HepG2 (cell line): ENCODE data around the gene MORC3. TPM values are rescaled to one million over a fixed set of nuclear protein-coding genes. Genes with fewer than 3 reads are reported as not detected.

Experiments
- ATAC-seq: fragments of 200-7000 bp; cut with Tn5 transposase; 3 replicates; pipeline ENCODE4 v1.9.1; 2020; ENCODE audit warnings: mild to moderate bottlenecking, moderate library complexity
- BruUV-seq: library from RNA; stranded (reverse); fragments of 400-500 nt; replicated peaks from 2 replicates; lab custom pipeline; 2021; lab: Mats Ljungman, UMichigan
- CTCF ChIA-PET: fragments of 300-600 bp; formaldehyde crosslinking; extraction: SDS; loops from one replicate; lab custom pipeline; 2021; ENCODE audit warnings: low total read pairs, inconsistent platforms, low intra/inter-chr PET ratio; lab: Yijun Ruan, JAX
- POLR2A ChIA-PET: fragments of 350-600 bp; sonication (Branson Sonifier 250); formaldehyde crosslinking; loops from one replicate; lab custom pipeline; 2020; ENCODE audit warnings: antibody characterized with exemption, inconsistent platforms; lab: Yijun Ruan, JAX
- DNase-seq: peaks from one replicate; pipeline ENCODE4 v3.0.0-alpha.2; 2015; ENCODE audit warnings: low spot score
- FAIRE-seq: peaks from 3 replicates; lab custom pipeline; 2011; peaks lifted over from hg19 to GRCh38; lab: Jason Lieb, UNC
- H2AFZ ChIP-seq: one replicate; pipeline ENCODE4 v1.6.1; 2011; ENCODE audit warnings: low read length, inconsistent platforms
- H3K27ac ChIP-seq: fragments of 300-600 bp; 3 replicates; pipeline ENCODE4 v1.8.0; 2011; ENCODE audit warnings: mixed run types, mild to moderate bottlenecking, mixed read lengths, low read length, inconsistent platforms; ENCODE audit not compliant: insufficient read depth; ENCODE audit errors: extremely low read length
- H3K27me3 ChIP-seq, 2 experiments: fragments of 200-600 bp in 1 of 2; 2 replicates in 1 of 2; 3 replicates in 1 of 2; pipeline versions ENCODE4 v1.6.0 to v1.8.0; 2011; ENCODE audit warnings: low read length in 2 of 2, mild to moderate bottlenecking in 2 of 2, moderate library complexity in 2 of 2, inconsistent platforms in 1 of 2; ENCODE audit not compliant: insufficient read depth in 2 of 2, control insufficient read depth in 1 of 2
- H3K36me3 ChIP-seq, 2 experiments: fragments of 200-600 bp in 1 of 2; replicated peaks in 1 of 2; 2 replicates in 1 of 2; 3 replicates in 1 of 2; pipeline versions ENCODE4 v1.5.1 to v1.8.0; 2011; ENCODE audit warnings: low read length in 2 of 2, inconsistent platforms in 1 of 2; ENCODE audit not compliant: insufficient read depth in 2 of 2, control insufficient read depth in 1 of 2
- H3K4me1 ChIP-seq: 2 replicates; pipeline ENCODE4 v1.5.1; 2012; ENCODE audit warnings: low read length, inconsistent platforms; ENCODE audit not compliant: insufficient read depth
- H3K4me2 ChIP-seq: 2 replicates; pipeline ENCODE4 v1.6.0; 2011; ENCODE audit warnings: low read depth, low read length, inconsistent platforms
- H3K4me3 ChIP-seq, 3 experiments: fragments of 200-600 bp in 1 of 3; sonication (generic), shearing (Covaris generic) in 1 of 3; replicated peaks in 1 of 3; 2 replicates each; pipeline ENCODE4 v1.5.1; 2011 to 2016; ENCODE audit warnings: low read length in 3 of 3, inconsistent platforms in 2 of 3, low read depth in 2 of 3, mild to moderate bottlenecking in 2 of 3, control low read depth in 1 of 3, mixed read lengths in 1 of 3; ENCODE audit not compliant: insufficient read depth in 1 of 3
- H3K79me2 ChIP-seq: one replicate; pipeline ENCODE4 v1.6.1; 2011; ENCODE audit warnings: low read length, inconsistent platforms; ENCODE audit not compliant: insufficient read depth
- H3K9ac ChIP-seq: 2 replicates; pipeline ENCODE4 v1.6.0; 2011; ENCODE audit warnings: mild to moderate bottlenecking, low read depth, low read length, inconsistent platforms; ENCODE audit not compliant: insufficient read depth
- H3K9me3 ChIP-seq: 2 replicates; pipeline ENCODE4 v1.5.1; 2012; ENCODE audit warnings: mild to moderate bottlenecking, low read length
- H4K20me1 ChIP-seq: 2 replicates; pipeline ENCODE4 v1.6.0; 2011; ENCODE audit warnings: inconsistent platforms, mild to moderate bottlenecking, low read length, moderate library complexity; ENCODE audit not compliant: insufficient read depth
- CREB1 ChIP-seq, 2 experiments: fragments of 450-650 bp in 1 of 2; IDR thresholded peaks; 2 replicates each; pipeline ENCODE4 v1.6.1; 2016 to 2017; ENCODE audit warnings: control low read depth in 1 of 2, mild to moderate bottlenecking in 1 of 2, missing compliant biosample characterization in 1 of 2, missing genetic modification characterization in 1 of 2
- ZNF552 ChIP-seq: sonication (generic); formaldehyde crosslinking; IDR thresholded peaks from 2 replicates; pipeline ENCODE4 v1.9.0; 2022; ENCODE audit warnings: missing genetic modification reagents, mild to moderate bottlenecking, borderline replicate concordance
- ZNF589 ChIP-seq: sonication (generic); formaldehyde crosslinking; conservative IDR thresholded peaks from 2 replicates; pipeline ENCODE4 v1.8.0; 2022; ENCODE audit warnings: mild to moderate bottlenecking, moderate library complexity, missing genetic modification reagents
- WGBS: methylation state at CpG from one replicate; pipeline ENCODE4 v1.1.6; 2017; ENCODE audit warnings: low lambda C conversion rate; 5-methylcytosine and 5-hydroxymethylcytosine counted together
- in situ Hi-C: cut with HindIII; loops from 2 replicates; pipeline ENCODE4 v1.10.0; 2017; ENCODE audit warnings: low pct_unique_long_range_greater_than_20kb; ENCODE audit not compliant: extremely low pct_ligation_motif_present
- intact Hi-C: fragments of 100-400 bp; cut with micrococcal nuclease; formaldehyde crosslinking; loops from one replicate; pipeline ENCODE4 v1.10.0; 2022; ENCODE audit not compliant: unreplicated experiment
- polyA plus RNA-seq, 8 experiments: library from polyadenylated mRNA; depleted of rRNA in 3 of 8; stranded (reverse) in 7 of 8; unstranded in 1 of 8; fragments of >200 nt; fragmentation: Illumina TruSeq in 4 of 8; extraction: Trizol in 4 of 8; gene quantifications; 2 replicates each; pipeline versions ENCODE4 v1.2.1 to v1.2.3, GENCODE V29; 2011 to 2016; ENCODE audit warnings: low read depth in 4 of 8, missing spikeins in 1 of 8, mixed read lengths in 1 of 8; ENCODE audit not compliant: insufficient read depth in 1 of 8
- total RNA-seq, 5 experiments: library from RNA; depleted of rRNA; stranded (reverse); fragments of >200 nt; fragmentation: Illumina TruSeq; extraction: Trizol; gene quantifications; 2 replicates each; pipeline ENCODE4 v1.2.3, GENCODE V29; 2016; ENCODE audit warnings: low read depth in 1 of 5
- TF ChIP-seq, protein P1 (sequence below): sonication (generic); formaldehyde crosslinking; IDR thresholded peaks from 2 replicates; pipeline ENCODE4 v1.4.0; 2020; ENCODE audit warnings: missing genetic modification reagents
- TF ChIP-seq, protein P2 (sequence below): sonication (generic); formaldehyde crosslinking; IDR thresholded peaks from 2 replicates; pipeline ENCODE4 v1.8.1; 2023; ENCODE audit warnings: mild to moderate bottlenecking, moderate library complexity, missing genetic modification reagents
- TF ChIP-seq, protein P3 (sequence below): sonication (generic); formaldehyde crosslinking; IDR thresholded peaks from 2 replicates; pipeline ENCODE4 v1.4.0; 2020; ENCODE audit warnings: low read depth, mild to moderate bottlenecking, missing genetic modification reagents

Gene MORC3
- total and polyA plus RNA-seq, 2 of the 13 experiments (the other 11 are each of a cell fraction or from before 2014, with no cell fraction given): 12.9 to 19.5 TPM

DNA sequence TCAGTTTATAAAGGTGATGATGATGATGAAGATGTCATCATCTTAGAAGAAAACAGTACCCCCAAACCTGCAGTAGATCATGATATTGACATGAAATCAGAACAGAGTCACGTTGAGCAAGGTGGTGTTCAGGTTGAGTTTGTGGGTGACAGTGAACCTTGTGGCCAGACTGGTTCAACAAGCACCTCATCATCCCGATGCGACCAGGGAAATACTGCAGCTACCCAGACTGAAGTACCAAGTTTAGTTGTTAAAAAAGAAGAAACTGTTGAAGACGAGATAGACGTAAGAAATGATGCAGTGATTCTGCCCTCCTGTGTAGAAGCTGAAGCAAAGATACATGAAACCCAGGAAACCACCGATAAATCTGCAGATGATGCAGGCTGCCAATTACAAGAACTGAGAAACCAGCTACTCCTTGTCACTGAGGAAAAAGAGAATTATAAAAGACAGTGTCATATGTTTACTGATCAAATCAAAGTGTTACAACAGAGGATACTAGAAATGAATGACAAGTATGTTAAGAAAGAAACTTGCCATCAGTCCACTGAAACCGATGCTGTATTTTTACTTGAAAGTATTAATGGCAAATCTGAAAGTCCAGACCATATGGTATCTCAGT lies 49.2 kb downstream of the MORC3 start:
- H3K4me2 ChIP-seq: no peak overlapping the region
- WGBS: 96% methylated on average over 7 of the region's 7 CpGs
- TF ChIP-seq, protein P1, sequence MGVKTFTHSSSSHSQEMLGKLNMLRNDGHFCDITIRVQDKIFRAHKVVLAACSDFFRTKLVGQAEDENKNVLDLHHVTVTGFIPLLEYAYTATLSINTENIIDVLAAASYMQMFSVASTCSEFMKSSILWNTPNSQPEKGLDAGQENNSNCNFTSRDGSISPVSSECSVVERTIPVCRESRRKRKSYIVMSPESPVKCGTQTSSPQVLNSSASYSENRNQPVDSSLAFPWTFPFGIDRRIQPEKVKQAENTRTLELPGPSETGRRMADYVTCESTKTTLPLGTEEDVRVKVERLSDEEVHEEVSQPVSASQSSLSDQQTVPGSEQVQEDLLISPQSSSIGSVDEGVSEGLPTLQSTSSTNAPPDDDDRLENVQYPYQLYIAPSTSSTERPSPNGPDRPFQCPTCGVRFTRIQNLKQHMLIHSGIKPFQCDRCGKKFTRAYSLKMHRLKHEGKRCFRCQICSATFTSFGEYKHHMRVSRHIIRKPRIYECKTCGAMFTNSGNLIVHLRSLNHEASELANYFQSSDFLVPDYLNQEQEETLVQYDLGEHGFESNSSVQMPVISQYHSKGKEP: no peak
- peak; percentile 12; the same call in 1 of the 2 replicates for TF ChIP-seq CREB1 (IDR thresholded peaks at IDR 0.05)
- TF ChIP-seq CREB1 (CRISPR knock-in tag; IDR thresholded peaks at IDR 0.05): no peak
- TF ChIP-seq, all 625 proteins: peak for 1
- TSS peak; percentile 48 for BruUV-seq
- Histone ChIP-seq H3K79me2 (no peaks in the 10 kb centered on the region), H3K9me3 (no peaks in the 10 kb centered on the region), H2AFZ (no peak overlapping the region), H3K4me3 (no peak overlapping the region), H3K4me1 (no peaks in the 10 kb centered on the region), H3K27me3 (no peaks in the 10 kb centered on the region), H4K20me1 (no peaks in the 10 kb centered on the region), H3K9ac (no peak overlapping the region), H3K27ac (no peak overlapping the region), H3K36me3 (peaks cover 20 to 80% of the 10 kb centered on the region in 2 experiments)
- FAIRE-seq (no peak), ATAC-seq (no peak), DNase-seq (no peak)
- intact Hi-C loops: no loop called here
- CTCF ChIA-PET: no interaction called here
- in situ Hi-C loops: no loop called here
- POLR2A ChIA-PET: interaction anchor here (1.7 kb wide), 1 partner anchor 49 kb away, joined by 4 read pairs; the partner anchor contains the start of gene MORC3

DNA sequence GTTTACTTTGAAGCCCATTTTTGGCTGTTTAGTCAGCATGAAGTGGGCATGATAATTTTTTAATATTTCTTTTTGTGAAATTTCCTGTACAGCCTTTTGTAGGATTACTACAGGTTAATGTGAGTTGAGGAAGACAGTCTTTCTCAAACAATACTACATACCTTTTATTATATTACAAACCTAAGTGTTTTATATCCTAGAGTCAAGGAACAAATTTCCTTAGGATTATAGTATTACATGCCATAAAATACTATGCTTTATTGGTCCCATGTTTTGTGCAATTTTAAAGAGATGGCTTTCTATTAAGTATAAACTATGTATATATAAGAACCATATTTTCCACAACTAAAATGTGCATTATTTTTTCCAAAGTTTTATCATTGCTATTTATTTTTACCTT lies 56.0 kb downstream of the MORC3 start:
- BruUV-seq: no TSS peak
- no peaks in the 10 kb centered on the region for H3K9me3 ChIP-seq
- H3K27ac ChIP-seq: no peak overlapping the region
- TF ChIP-seq ZNF589 (CRISPR knock-in tag) (no peak), ZNF552 (CRISPR knock-in tag) (no peak)
- TF ChIP-seq, protein P2, sequence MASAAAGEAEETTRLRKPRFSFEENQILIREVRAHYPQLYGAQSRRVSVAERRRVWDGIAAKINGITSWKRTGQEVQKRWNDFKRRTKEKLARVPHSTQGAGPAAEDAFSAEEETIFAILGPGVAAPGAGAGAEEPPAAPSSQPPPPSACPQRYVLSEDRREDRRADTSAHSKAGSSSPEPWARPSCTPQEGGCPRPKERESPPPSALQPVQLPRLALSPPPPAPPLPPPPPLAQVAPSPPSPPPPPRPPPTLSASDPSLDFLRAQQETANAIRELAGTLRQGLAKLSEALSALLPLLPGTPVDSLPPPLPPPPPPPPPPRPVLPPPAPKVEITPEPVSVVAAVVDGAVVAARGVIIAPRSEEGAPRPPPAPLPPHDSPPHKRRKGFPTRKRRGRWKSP (CRISPR knock-in tag): no peak
- TF ChIP-seq, protein P3, sequence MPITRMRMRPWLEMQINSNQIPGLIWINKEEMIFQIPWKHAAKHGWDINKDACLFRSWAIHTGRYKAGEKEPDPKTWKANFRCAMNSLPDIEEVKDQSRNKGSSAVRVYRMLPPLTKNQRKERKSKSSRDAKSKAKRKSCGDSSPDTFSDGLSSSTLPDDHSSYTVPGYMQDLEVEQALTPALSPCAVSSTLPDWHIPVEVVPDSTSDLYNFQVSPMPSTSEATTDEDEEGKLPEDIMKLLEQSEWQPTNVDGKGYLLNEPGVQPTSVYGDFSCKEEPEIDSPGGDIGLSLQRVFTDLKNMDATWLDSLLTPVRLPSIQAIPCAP (CRISPR knock-in tag): no peak
- DNase-seq (no peak), FAIRE-seq (no peak), ATAC-seq (no peak)
- no peak overlapping the region for H3K9ac ChIP-seq
- H3K4me3 ChIP-seq: no peak overlapping the region
- POLR2A ChIA-PET: no interaction called here
- peaks cover 7 to 55% of the 10 kb centered on the region in 2 experiments; a peak in 4 of 5 replicates for H3K36me3 ChIP-seq
- peaks cover 11% of the 10 kb centered on the region; the same call in 1 of the 2 replicates for H3K4me1 ChIP-seq
- CTCF ChIA-PET: no interaction called here
- H2AFZ ChIP-seq: no peak overlapping the region
- H4K20me1 ChIP-seq: no peaks in the 10 kb centered on the region
- intact Hi-C loops: no loop called here
- H3K4me2 ChIP-seq: no peak overlapping the region
- no peaks in the 10 kb centered on the region for H3K79me2 ChIP-seq
- H3K27me3 ChIP-seq: no peaks in the 10 kb centered on the region
- in situ Hi-C loops: no loop called here
